DOHH2 (cell line): ENCODE measurements around the gene DGUOK.

Source experiments
- CTCF ChIP-seq: fragments of 200-600 bp; sonication (generic); IDR thresholded peaks from one replicate; pipeline ENCODE4 v1.5.1; 2014; ENCODE audit warnings: antibody characterized with exemption, mild to moderate bottlenecking, low read depth, low read length; ENCODE audit not compliant: poor library complexity, severe bottlenecking
- EZH2phosphoT487 ChIP-seq: fragments of 200-600 bp; sonication (generic); IDR thresholded peaks from 2 replicates; pipeline ENCODE4 v1.6.1; 2017; ENCODE audit warnings: borderline replicate concordance, mild to moderate bottlenecking, antibody characterized with exemption, low read length, moderate library complexity, mixed read lengths

- TF ChIP-seq CTCF (no peak), EZH2phosphoT487 (no peak)
These were observed 58.8 kb downstream of the DGUOK start for GRCh38 chr2:73985308-73986084.
